GM21360 (cell line): ENCODE results near the gene GPER1.

ENCODE experiments used
- ATAC-seq: cut with Tn5 transposase; IDR thresholded peaks from one replicate; pipeline ENCODE4 v1.9.1; 2021; ENCODE audit warnings: mild to moderate bottlenecking, moderate library complexity; ENCODE audit not compliant: unreplicated experiment

GPER1 gene

GRCh38 chr7:1053816-1054370 lies 34.0 kb upstream of the GPER1 start:
- no peak for ATAC-seq

- ATAC-seq: no peak
Measured at GRCh38 chr7:1054438-1054837, 33.5 kb upstream of the GPER1 start.

- ATAC-seq: no peak
Measured at GRCh38 chr7:1054861-1055450, 33.0 kb upstream of the GPER1 start.

- ATAC-seq: no peak
Measured at GRCh38 chr7:1055491-1055955, 32.4 kb upstream of the GPER1 start.

GRCh38 chr7:1055956-1056784 lies 31.7 kb upstream of the GPER1 start:
- no peak for ATAC-seq

GRCh38 chr7:1056785-1057410 lies 31.0 kb upstream of the GPER1 start:
- ATAC-seq: no peak

GRCh38 chr7:1057416-1058291 lies 30.3 kb upstream of the GPER1 start:
- no peak for ATAC-seq

- ATAC-seq: no peak
Measured at GRCh38 chr7:1058311-1058710, 29.6 kb upstream of the GPER1 start.

- no peak for ATAC-seq
Measured at GRCh38 chr7:1058821-1059199, 29.1 kb upstream of the GPER1 start.

GRCh38 chr7:1059200-1060091 lies 28.5 kb upstream of the GPER1 start:
- ATAC-seq: no peak

- no peak for ATAC-seq
Measured at GRCh38 chr7:1060315-1061072, 27.4 kb upstream of the GPER1 start.

- ATAC-seq: no peak
Measured at GRCh38 chr7:1061180-1061579, 26.7 kb upstream of the GPER1 start.

- ATAC-seq: peak; percentile 51
Measured at GRCh38 chr7:1062296-1063294, 25.3 kb upstream of the GPER1 start.

GRCh38 chr7:1063361-1063760 lies 24.6 kb upstream of the GPER1 start:
- no peak for ATAC-seq

GRCh38 chr7:1064581-1064980 lies 23.3 kb upstream of the GPER1 start:
- ATAC-seq: no peak

- no peak for ATAC-seq
Measured at GRCh38 chr7:1065263-1065584, 22.7 kb upstream of the GPER1 start.

- ATAC-seq: peak; percentile 51
Measured at GRCh38 chr7:1065585-1066241, 22.2 kb upstream of the GPER1 start.

GRCh38 chr7:1066242-1066588 lies 21.7 kb upstream of the GPER1 start:
- ATAC-seq: no peak
